ENCODE measurements around the gene MATCAP1.

DNA sequence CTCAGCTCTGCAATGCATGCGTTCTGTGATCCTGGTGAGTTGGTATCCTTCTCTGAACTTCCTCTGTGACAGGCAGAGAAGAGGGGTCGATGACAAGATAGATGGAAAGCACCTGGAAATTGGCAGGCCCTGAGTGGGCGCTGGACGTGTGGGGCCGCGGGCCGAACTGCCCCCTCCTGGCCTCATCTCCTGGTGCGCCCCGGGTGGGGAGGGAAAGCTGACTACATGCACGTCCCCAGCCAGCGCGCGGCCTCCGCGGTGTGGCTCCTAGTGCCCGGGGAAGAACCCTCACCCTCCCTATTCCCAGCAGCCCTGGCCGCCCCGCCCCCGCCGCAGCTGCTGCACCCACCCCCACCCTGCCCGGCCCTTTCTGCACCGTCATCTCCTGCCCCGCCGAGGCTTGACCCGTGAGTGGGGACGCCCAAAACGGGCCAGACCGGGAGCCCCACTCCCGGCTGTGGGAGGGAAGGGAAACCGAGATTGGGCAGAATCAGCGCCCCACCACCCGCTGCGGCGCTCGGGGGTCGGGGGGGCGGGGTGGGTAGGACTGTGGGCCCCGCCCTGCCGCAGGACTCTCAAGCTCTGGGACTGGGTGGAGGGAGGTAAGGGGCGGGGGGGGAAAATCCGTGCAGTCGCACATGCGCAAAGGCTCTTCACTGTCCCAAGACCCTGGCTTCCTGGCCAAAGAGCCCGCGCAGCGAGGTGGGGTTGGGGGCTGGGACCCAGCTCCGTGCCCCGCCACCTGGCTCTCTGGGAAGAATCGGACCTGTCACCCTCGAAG is 13.4 kb downstream of the MATCAP1 start, which contains the start of gene NOL3:
- TF ChIP-seq, protein P1, sequence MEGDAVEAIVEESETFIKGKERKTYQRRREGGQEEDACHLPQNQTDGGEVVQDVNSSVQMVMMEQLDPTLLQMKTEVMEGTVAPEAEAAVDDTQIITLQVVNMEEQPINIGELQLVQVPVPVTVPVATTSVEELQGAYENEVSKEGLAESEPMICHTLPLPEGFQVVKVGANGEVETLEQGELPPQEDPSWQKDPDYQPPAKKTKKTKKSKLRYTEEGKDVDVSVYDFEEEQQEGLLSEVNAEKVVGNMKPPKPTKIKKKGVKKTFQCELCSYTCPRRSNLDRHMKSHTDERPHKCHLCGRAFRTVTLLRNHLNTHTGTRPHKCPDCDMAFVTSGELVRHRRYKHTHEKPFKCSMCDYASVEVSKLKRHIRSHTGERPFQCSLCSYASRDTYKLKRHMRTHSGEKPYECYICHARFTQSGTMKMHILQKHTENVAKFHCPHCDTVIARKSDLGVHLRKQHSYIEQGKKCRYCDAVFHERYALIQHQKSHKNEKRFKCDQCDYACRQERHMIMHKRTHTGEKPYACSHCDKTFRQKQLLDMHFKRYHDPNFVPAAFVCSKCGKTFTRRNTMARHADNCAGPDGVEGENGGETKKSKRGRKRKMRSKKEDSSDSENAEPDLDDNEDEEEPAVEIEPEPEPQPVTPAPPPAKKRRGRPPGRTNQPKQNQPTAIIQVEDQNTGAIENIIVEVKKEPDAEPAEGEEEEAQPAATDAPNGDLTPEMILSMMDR (IDR thresholded peaks at IDR 0.05), result no peak
- peak; percentile 24 to 61 (median 31) for TF ChIP-seq POLR2AphosphoS5 (IDR thresholded peaks at IDR 0.05)
- TF ChIP-seq POLR2A (IDR thresholded peaks at IDR 0.05), result peak; percentile 57
